DMS79 (cell line): ENCODE measurements around the gene ZNF93.
"Not testable (repeated sequence)": the region's sequence is repeated elsewhere in the genome, so short reads cannot be mapped to it uniquely, and the experiment has no call there.

Experiments
- DNase-seq: peaks from one replicate; lab custom pipeline; 2025; lab: John Stamatoyannopoulos, UW

ZNF93 gene

GRCh38 chr19:19900729-19901444 is at the start of gene ZNF93:
TSS of gene ZNF93 (plus strand) at chr19:19900946. CDS start at chr19:19901089, 143 bp downstream.
- peak; percentile 98 for DNase-seq

DNA sequence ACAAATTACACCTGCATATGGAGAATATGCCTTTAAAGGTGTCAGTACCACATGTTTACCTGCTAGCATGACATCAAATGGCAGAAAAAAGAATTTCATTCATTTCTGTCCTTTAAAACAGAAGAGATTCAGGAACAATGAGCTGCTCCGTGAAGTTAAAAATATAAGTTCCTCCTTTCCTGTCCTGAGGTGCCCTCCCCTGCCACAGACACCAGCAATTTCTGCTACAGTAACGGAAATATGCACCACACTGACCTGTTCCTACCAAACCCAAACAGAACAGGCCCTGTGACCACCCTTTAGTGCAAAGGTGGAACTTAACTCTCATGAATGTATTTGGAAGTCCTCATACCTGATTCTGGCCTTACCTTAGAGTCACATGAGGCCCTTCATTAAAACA is 49.0 kb upstream of the ZNF93 start:
- DNase-seq = not testable (repeated sequence)

GRCh38 chr19:19858751-19859150 is 42.0 kb upstream of the ZNF93 start:
- no peak for DNase-seq

GRCh38 chr19:19860756-19861390 is 39.9 kb upstream of the ZNF93 start:
- DNase-seq = no peak

- peak; percentile 96 for DNase-seq
Measured at GRCh38 chr19:19865750-19866610, 34.8 kb upstream of the ZNF93 start, which contains the start of gene ZNF253. TSS of gene ZNF253 (plus strand) at chr19:19865882. CDS start at chr19:19865997, 115 bp downstream.

DNA sequence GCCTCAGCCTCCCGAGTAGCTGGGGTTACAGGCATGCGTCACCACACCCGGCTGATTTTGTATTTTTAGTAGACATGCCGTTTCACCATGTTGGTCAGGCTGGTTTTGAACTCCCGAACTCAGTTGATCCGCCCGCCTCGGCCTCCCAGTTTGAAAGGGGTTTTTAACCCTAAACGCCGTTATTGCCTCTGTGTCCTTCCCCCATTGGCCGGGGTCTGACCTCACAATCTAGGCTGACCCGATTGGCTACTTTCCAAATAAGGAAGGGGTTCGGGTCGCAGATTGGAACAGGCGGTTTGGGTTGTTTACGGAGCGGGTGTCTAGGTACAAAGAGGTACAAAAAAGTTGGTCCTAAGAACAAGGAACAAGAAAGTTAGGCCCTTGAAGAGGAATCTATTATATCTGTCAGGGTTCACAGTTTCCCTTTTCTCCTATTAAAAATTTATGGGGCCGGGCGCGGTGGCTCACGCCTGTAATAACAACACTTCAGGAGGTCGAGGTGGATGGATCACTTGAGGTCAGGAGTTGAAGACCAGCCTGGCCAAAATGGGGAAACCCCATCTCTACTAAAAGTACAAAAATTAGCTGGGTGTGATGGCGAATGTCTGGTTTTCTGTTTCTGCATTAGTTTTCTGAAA is 34.0 kb upstream of the ZNF93 start:
- peak; percentile 52 for DNase-seq

- DNase-seq = not testable (repeated sequence)
Measured at GRCh38 chr19:19870086-19870485, 30.7 kb upstream of the ZNF93 start.

DNA sequence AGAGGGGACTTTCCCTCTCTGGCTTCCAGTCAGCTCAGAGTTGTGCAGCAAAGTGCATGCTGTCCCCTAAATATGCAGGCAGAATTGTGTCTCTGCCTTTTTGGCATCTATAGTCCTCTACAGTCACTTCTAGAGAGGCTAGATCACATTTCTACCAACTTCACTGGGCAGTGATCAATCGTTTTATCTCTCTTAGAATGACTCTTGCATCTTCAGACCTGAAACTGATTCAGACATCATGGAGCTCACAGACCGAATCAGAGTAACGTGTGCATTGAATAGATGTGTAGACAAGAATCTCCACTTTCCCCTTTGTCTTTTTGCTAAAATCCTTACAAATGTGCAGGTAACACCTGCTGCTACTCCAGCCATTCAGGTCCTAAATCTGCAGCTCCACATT is 28.8 kb upstream of the ZNF93 start:
- DNase-seq = no peak

DNA sequence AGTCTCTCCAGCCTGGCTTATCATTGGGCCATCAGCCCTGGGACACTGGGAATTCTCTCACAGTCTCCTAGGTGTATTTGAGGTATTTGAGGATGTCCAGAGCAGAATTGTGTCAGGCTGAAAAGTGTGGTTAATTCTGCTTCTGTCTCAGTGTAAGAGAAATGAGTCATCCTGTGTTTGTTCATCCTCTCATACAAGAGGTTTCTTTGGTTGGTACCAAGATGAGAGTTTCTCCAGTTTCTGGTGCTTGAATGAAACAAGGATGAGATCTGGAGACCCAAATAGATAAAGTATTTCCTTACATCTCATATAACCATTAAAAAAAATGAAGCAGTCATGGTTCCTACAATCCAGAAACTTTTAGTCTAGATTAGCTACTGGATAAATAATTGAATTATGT is 27.4 kb upstream of the ZNF93 start:
- no peak for DNase-seq

GRCh38 chr19:19877724-19878123 is 23.0 kb upstream of the ZNF93 start:
- no peak for DNase-seq

DNA sequence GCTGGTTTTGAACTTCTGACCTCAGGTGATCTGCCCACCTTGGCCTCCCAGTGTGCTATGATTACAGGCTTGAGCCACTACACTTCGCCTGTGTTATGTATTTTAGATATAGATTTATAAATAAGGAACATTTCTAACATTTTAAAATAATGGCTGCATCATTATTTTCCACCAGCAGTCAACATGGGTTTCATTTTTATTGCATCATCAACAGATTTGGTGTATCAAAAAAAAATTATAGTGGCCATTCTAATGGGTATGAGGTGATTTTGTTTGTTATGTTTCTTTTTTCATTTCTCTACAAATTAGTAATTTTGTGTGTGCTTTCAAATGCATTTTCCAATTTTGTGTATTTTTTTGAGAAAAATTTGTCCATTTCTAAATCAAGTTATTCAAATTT is 16.2 kb upstream of the ZNF93 start:
- DNase-seq = no peak

GRCh38 chr19:19892055-19892941 is 8.4 kb upstream of the ZNF93 start:
- not testable (repeated sequence) for DNase-seq

- DNase-seq = peak; percentile 49
Measured at GRCh38 chr19:19900139-19900728, 512 bp upstream of the ZNF93 start.

DNA sequence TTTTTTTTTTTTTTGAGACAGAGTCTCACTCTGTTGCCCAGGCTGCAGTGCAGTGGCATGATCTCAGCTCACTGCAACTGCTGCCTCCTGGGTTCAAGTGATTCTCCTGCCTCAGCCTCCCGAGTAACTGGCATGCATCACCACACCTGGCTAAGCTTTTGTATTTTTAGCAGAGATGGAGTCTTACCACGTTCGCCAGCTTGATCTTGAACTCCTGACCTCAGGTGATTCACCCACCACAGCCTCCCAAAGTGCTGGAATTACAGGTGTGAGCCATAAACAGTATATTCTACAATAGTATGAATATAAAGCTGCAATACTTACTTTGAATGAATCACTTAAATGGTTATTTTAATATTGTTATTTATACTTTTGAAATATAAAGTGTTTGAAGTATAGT is 6.8 kb downstream of the ZNF93 start:
- DNase-seq = not testable (repeated sequence)

GRCh38 chr19:19909654-19910053 is 8.9 kb downstream of the ZNF93 start:
- no peak for DNase-seq

DNA sequence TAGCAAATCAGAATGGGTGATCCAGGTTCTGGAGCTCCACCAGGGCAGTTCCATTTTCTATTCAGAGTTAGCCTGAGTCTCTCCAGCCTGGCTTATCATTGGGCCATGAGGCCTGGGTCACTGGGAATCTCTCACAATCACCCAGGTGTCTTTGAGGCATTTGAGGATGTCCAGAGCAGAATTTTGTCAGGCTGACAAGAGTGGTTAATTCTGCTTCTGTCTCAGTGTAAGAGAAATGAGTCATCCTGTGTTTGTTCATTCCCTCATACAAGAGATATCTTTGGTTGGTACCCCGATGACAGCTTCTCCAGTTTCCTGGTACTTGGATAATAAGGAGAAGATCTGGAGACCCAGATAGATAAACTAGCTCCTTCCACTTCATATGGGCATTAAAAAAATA is 10.4 kb downstream of the ZNF93 start:
- DNase-seq = no peak

- no peak for DNase-seq
Measured at GRCh38 chr19:19914596-19914995, 13.8 kb downstream of the ZNF93 start.

GRCh38 chr19:19930417-19930816 is 29.7 kb downstream of the ZNF93 start:
- not testable (repeated sequence) for DNase-seq

DNA sequence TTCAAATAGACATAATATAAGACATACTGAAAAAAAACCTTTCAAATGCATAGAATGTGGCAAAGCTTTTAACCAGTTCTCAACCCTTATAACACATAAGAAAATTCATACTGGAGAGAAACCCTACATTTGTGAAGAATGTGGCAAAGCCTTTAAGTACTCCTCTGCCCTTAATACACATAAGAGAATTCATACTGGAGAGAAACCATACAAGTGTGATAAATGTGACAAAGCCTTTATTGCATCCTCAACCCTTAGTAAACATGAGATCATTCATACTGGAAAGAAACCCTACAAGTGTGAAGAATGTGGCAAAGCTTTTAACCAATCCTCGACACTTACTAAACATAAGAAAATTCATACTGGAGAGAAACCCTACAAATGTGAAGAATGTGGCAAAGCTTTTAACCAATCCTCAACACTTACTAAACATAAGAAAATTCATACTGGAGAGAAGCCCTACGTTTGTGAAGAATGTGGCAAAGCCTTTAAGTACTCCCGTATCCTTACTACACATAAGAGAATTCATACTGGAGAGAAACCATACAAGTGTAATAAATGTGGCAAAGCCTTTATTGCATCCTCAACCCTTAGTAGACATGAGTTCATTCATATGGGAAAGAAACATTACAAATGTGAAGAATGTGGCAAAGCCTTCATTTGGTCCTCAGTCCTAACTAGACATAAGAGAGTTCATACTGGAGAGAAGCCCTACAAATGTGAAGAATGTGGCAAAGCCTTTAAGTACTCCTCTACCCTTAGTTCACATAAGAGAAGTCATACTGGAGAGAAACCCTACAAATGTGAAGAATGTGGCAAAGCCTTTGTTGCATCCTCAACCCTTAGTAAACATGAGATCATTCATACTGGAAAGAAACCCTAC is 32.9 kb downstream of the ZNF93 start:
- DNase-seq = not testable (repeated sequence)

GRCh38 chr19:19937403-19937802 is 36.7 kb downstream of the ZNF93 start:
- no peak for DNase-seq
